ENCODE data around the gene SH3PXD2B. TPM values are rescaled to one million over a fixed set of nuclear protein-coding genes. Genes with fewer than 3 reads are reported as not detected.
"Not testable (repeated sequence)": the region's sequence is repeated elsewhere in the genome, so short reads cannot be mapped to it uniquely, and the experiment has no call there.

Gene SH3PXD2B
- total RNA-seq, 1 donor from 2014 or later: 60.8 TPM

DNA sequence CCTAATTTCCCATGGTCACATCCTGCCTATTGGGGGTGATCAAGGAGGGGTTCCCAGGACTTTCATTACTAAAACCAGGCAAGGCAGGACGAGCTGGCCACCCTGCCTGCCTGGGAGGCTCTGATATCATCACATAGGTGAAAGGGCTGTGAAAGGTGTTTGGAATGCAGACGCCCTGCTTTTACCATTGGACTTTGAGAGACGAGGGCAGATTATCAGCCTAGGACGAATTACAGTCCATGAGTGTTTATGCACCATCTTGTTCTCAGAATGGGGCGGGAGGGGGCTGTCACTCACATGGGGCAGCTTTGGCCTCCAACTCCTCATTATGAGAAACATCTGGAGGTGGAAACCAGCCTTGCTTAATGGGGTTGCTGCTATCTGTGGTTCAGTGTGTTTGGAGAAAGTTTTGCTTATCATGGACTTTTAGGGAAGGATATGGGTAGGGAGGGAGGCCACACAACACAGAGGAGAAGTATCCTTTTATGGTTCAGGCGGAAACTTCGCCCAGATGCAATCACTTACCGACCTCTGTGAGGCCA, 101.0 kb downstream of the SH3PXD2B start:
- Histone ChIP-seq H3K27ac (no peak overlapping the region), H3K36me3 (peaks cover 67 to 92% of the 10 kb centered on the region in 2 donors), H3K27me3 (no peaks in the 10 kb centered on the region), H3K4me1 (no peaks in the 10 kb centered on the region), H3K4me3 (no peak overlapping the region), H3K9me3 (no peaks in the 10 kb centered on the region)
- TF ChIP-seq, protein P1, sequence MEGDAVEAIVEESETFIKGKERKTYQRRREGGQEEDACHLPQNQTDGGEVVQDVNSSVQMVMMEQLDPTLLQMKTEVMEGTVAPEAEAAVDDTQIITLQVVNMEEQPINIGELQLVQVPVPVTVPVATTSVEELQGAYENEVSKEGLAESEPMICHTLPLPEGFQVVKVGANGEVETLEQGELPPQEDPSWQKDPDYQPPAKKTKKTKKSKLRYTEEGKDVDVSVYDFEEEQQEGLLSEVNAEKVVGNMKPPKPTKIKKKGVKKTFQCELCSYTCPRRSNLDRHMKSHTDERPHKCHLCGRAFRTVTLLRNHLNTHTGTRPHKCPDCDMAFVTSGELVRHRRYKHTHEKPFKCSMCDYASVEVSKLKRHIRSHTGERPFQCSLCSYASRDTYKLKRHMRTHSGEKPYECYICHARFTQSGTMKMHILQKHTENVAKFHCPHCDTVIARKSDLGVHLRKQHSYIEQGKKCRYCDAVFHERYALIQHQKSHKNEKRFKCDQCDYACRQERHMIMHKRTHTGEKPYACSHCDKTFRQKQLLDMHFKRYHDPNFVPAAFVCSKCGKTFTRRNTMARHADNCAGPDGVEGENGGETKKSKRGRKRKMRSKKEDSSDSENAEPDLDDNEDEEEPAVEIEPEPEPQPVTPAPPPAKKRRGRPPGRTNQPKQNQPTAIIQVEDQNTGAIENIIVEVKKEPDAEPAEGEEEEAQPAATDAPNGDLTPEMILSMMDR (IDR thresholded peaks at IDR 0.05): no peak
- DNase-seq (ENCODE audit: low spot score in 2 of 2): no peak
- intact Hi-C loops (cut with DNase I): no loop called here

DNA sequence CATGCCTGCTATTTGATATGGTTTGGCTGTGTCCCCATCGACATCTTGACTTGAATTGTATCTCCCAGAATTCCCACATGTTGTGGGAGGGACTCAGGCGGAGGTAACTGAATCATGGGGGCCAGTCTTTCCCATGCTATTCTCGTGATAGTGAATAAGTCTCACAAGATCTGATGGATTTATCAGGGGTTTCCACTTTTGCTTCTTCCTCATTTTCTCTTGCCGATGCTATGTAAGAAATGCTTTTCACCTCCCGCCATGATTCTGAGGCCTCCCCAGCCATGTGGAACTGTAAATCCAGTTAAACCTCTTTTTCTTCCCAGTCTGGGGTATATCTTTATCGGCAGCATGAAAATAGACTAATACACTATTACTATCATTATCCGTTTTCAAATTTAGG, 101.8 kb downstream of the SH3PXD2B start:
- H3K4me1 ChIP-seq; H3K9me3 ChIP-seq; H3K4me3 ChIP-seq; H3K27ac ChIP-seq; DNase-seq (ENCODE audit: low spot score in 2 of 2); intact Hi-C loops (cut with DNase I); H3K27me3 ChIP-seq: not testable (repeated sequence)
- H3K36me3 ChIP-seq: peaks cover 67 to 92% of the 10 kb centered on the region in 2 donors

DNA sequence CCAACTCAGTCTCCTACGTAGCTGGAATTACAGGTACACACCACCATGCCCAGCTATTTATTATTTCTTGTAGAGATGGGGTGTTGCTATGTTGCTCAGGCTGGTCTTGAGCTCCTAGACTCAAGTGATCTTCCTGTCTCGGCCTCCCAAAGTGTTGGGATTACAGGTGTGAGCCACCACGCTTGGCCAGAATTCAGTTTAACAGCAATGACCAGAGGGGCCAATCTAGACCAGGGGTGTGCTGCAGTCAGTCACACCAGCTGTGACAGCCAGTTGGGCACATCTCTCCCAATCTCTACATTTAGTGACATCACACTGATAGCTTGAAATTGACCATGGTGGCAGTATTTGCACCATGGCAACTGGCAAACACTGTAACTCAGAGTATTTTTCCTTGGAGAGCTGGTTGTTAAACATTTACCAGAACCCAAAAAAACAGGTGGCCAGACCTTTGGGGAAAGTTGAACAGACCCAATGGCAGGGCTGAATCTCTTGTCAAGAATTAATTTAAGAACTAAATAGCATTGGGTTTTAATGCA, 103.0 kb downstream of the SH3PXD2B start:
- TF ChIP-seq, protein P1 (IDR thresholded peaks at IDR 0.05): no peak
- Histone ChIP-seq H3K4me3 (no peak overlapping the region), H3K4me1 (no peaks in the 10 kb centered on the region), H3K27me3 (no peaks in the 10 kb centered on the region), H3K27ac (no peak overlapping the region), H3K36me3 (peaks cover 70 to 92% of the 10 kb centered on the region in 2 donors), H3K9me3 (no peaks in the 10 kb centered on the region)
- no peak for DNase-seq (ENCODE audit: low spot score in 2 of 2)
- intact Hi-C loops (cut with DNase I): no loop called here

DNA sequence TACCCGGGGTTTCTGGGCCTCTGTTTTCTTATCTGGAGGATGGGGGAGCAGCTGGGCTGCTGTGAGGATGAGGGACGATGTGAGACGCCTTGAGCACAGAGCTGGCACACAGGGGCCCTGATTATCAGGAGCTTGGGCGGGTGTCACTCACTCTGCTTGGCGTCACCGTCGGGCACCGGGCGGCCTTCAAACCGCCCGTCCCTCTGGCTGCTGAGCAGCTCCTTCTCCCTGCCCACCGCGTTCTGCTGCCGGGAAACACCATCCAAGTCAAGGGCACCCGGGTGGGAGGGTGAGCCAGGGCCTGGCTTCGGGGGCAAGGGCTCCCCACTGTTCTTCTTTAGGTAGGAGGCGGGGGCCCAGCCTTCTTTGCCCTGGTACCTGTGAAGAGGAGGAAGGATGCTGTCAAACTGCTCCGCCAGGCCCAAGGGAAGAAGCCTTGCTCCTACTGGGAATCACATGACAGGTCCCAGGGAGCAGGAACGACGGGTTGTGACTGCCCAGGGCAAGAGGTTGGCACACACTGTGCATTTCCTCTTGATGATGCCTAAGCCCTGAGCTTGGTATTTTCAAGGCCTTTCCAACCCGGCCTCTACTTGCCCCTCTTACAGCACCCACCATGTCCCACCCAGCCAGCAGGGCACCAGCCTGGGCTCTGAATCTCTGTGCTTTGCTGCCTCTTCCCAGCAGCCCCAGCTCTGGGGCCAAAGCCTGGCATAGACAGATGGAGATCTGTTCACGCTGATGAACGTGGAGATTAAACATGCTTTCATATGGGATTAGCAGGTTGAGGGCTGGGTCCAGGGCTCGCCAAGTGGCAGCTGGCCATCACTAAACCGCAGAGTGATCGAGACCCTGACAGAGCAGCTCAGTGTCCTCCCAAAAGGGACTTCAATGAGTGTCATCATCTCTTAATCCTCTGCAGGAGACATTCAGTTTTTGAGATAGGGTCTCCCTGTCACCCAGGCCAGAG, 103.8 kb downstream of the SH3PXD2B start:
- Histone ChIP-seq H3K9me3 (no peaks in the 10 kb centered on the region), H3K4me1 (no peaks in the 10 kb centered on the region), H3K36me3 (peaks cover 69 to 94% of the 10 kb centered on the region in 2 donors), H3K27me3 (no peaks in the 10 kb centered on the region), H3K4me3 (no peak overlapping the region), H3K27ac (no peak overlapping the region)
- DNase-seq (ENCODE audit: low spot score in 2 of 2): no peak
- TF ChIP-seq, protein P1 (IDR thresholded peaks at IDR 0.05): no peak
- intact Hi-C loops (cut with DNase I): no loop called here

DNA sequence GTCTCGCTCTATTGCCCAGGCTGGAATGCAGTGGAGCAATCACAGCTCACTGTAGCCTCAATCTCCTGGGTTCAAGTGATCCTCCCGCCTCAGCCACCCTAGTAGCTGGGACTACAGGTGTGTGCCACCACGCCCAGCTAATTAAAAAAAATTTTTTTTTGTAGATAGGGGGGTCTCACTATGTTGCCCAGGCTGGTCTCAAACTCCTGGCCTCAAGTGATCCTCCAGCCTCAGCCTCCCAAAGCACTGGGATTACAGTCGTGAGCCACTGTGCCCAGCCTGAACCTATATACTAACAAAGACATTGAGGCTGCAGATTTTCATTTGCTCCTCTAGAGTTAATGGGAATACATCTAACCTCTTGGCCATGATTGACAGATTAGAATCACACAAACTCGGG, 105.6 kb downstream of the SH3PXD2B start:
- H3K4me1 ChIP-seq; H3K27ac ChIP-seq; H3K27me3 ChIP-seq; intact Hi-C loops (cut with DNase I); H3K9me3 ChIP-seq; H3K4me3 ChIP-seq; DNase-seq (ENCODE audit: low spot score in 2 of 2): not testable (repeated sequence)
- H3K36me3 ChIP-seq: peaks cover 54 to 89% of the 10 kb centered on the region in 2 donors

DNA sequence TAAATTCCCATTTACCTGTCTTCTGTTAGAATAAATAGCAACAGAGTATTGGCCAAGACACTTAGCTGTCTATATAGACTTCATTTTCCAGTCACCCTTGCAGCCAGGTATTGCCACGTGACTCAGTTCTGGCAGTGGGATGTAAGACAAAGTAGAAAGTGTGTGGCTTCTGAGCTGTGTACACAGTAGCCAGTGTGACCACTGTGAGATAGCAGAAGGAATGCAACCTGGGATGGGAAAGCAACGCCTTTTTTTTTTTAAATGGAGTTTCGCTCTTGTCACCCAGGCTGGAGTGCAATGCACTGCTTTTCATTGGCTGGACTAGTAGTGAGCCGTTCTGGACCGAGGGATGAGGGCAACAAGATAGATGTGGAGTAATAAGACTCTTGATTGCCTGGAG, 106.2 kb downstream of the SH3PXD2B start:
- Histone ChIP-seq H3K4me1 (no peaks in the 10 kb centered on the region), H3K4me3 (no peak overlapping the region), H3K27ac (no peak overlapping the region), H3K9me3 (no peaks in the 10 kb centered on the region), H3K27me3 (no peaks in the 10 kb centered on the region), H3K36me3 (peaks cover 53 to 87% of the 10 kb centered on the region in 2 donors)
- intact Hi-C loops (cut with DNase I): no loop called here
- TF ChIP-seq, protein P1 (IDR thresholded peaks at IDR 0.05): no peak
- DNase-seq (ENCODE audit: low spot score in 2 of 2): no peak
